ENCODE results near the gene KDM4C. TPM values are rescaled to one million over a fixed set of nuclear protein-coding genes. Genes with fewer than 3 reads are reported as not detected.

Gene KDM4C
- total and polyA plus RNA-seq, 2 of the 4 experiments (the other 2 are of a cell fraction) = 11.8 to 23.8 TPM

DNA sequence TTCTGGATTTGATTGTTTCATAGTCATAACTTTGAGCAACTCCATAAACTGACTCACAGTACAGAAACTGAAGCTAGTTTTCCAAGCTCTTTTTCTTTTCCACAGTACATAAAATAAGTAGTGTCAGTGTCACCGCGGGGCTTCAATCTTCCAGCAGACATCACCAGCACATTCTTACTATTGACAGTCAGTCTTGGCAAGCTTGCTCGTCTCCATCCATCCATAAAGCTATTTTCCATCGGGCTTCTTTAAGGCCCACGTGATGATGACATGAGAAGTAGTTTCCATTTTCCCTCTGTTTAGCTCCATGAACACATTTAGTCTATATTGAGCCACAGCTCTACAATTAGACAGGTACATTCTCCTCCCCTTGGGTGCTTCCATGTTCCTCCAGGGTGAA lies 443.4 kb downstream of the KDM4C start:
- peaks cover 2% of the 10 kb centered on the region for H3K27me3 ChIP-seq (ENCODE audit: control insufficient read depth, insufficient read depth, low read length)
- no peaks in the 10 kb centered on the region; the same call in 1 of the 2 replicates for H3K9me1 ChIP-seq (ENCODE audit: insufficient read depth, low read length)
- H4K20me1 ChIP-seq (ENCODE audit: insufficient read depth, low read length) = no peaks in the 10 kb centered on the region
- H2BK20ac ChIP-seq (ENCODE audit: low read depth, low read length) = no peak overlapping the region
- no CpG with 5 or more reads among the region's 5 CpGs for WGBS, 2 experiments (ENCODE audit: extremely low coverage in 2 of 2, insufficient read length in 1 of 2)
- no peak overlapping the region for H2AK9ac ChIP-seq (replicated peaks; ENCODE audit: low read depth, low read length, poor library complexity)
- H3K4me3 ChIP-seq (ENCODE audit: insufficient read depth, low read depth, low read length) = no peak overlapping the region
- H3K4me2 ChIP-seq (ENCODE audit: low read depth, low read length) = no peak overlapping the region
- no peak overlapping the region for H3K23ac ChIP-seq (ENCODE audit: low read depth, low read length)
- BruUV-seq (replicated peaks) = no TSS peak
- H3K14ac ChIP-seq (replicated peaks; ENCODE audit: low read depth, low read length) = no peak overlapping the region
- no peak overlapping the region for H2BK5ac ChIP-seq (ENCODE audit: low read depth, low read length, poor library complexity, severe bottlenecking)
- DNase-seq (no peak), ATAC-seq (ENCODE audit: low read depth) (no peak)
- ChIA-PET POLR2A (ENCODE audit: unreplicated experiment) (no interaction called here), CTCF (interaction anchor here (1.5 kb wide), 1 partner anchor 15 kb away, joined by 3 read pairs; no protein-coding TSS in a partner anchor)
- no peaks in the 10 kb centered on the region for H3K9me3 ChIP-seq (ENCODE audit: control insufficient read depth, insufficient read depth, low read length)
- H3K56ac ChIP-seq (ENCODE audit: extremely low read depth, insufficient read depth, low read length) = no peak overlapping the region
- no peak overlapping the region for H2BK120ac ChIP-seq (ENCODE audit: low read depth, low read length)
- H3K4ac ChIP-seq (ENCODE audit: low read depth, low read length) = no peak overlapping the region
- dilution Hi-C loops (cut with HindIII; ENCODE audit: low sequenced_read_pairs, unreplicated experiment) (no loop called here), in situ Hi-C loops (cut with MboI; ENCODE audit: low sequenced_read_pairs) (no loop called here), intact Hi-C loops (cut with micrococcal nuclease) (no loop called here)
- H3K4me1 ChIP-seq (ENCODE audit: control insufficient read depth, insufficient read depth, low read length) = no peaks in the 10 kb centered on the region
- no peak overlapping the region for H2AFZ ChIP-seq (replicated peaks; ENCODE audit: low read length, poor library complexity)
- H3K36me3 ChIP-seq (ENCODE audit: control insufficient read depth, insufficient read depth, low read length) = no peaks in the 10 kb centered on the region
- no peak overlapping the region for H4K8ac ChIP-seq (ENCODE audit: low read depth in 2 of 2, low read length in 2 of 2)
- no peak overlapping the region for H4K91ac ChIP-seq (ENCODE audit: insufficient read depth, low read depth, low read length)
- no peak overlapping the region for H2BK15ac ChIP-seq (ENCODE audit: low read depth, low read length)
- H3K79me1 ChIP-seq (ENCODE audit: low read depth in 1 of 2, low read length in 2 of 2) = no peaks in the 10 kb centered on the region
- H2AK5ac ChIP-seq (ENCODE audit: low read depth, low read length) = no peak overlapping the region
- no peak overlapping the region for H3K27ac ChIP-seq (ENCODE audit: insufficient read depth, low read length)
- no peak overlapping the region for H3K9ac ChIP-seq (ENCODE audit: low read depth, low read length)
- no peak overlapping the region for H4K5ac ChIP-seq (ENCODE audit: low read depth, low read length)
- no peak overlapping the region for H3K18ac ChIP-seq (ENCODE audit: low read depth, low read length)
- TF ChIP-seq RAD21 (IDR thresholded peaks at IDR 0.05; ENCODE audit: low read length) (no peak), MAFK (IDR thresholded peaks at IDR 0.05; ENCODE audit: low read depth, low read length) (no peak), FOS (IDR thresholded peaks at IDR 0.05; ENCODE audit: low read depth, low read length) (no peak), POLR2A (IDR thresholded peaks at IDR 0.05; ENCODE audit: low read depth, low read length) (no peak), BHLHE40 (IDR thresholded peaks at IDR 0.05; ENCODE audit: low read depth, low read length) (no peak), CHD1 (IDR thresholded peaks at IDR 0.05; ENCODE audit: low read depth, low read length) (no peak), CEBPB (IDR thresholded peaks at IDR 0.05; ENCODE audit: low read depth, low read length) (no peak), MXI1 (IDR thresholded peaks at IDR 0.05; ENCODE audit: borderline replicate concordance, low read depth, low read length) (no peak), RFX5 (IDR thresholded peaks at IDR 0.05; ENCODE audit: low read depth, low read length) (no peak), RCOR1 (IDR thresholded peaks at IDR 0.05; ENCODE audit: insufficient replicate concordance, low read length) (no peak), MAZ (IDR thresholded peaks at IDR 0.05; ENCODE audit: borderline replicate concordance, low read depth, low read length) (no peak), SMC3 (IDR thresholded peaks at IDR 0.05; ENCODE audit: low read depth, low read length) (no peak)
- TF ChIP-seq, protein P1, sequence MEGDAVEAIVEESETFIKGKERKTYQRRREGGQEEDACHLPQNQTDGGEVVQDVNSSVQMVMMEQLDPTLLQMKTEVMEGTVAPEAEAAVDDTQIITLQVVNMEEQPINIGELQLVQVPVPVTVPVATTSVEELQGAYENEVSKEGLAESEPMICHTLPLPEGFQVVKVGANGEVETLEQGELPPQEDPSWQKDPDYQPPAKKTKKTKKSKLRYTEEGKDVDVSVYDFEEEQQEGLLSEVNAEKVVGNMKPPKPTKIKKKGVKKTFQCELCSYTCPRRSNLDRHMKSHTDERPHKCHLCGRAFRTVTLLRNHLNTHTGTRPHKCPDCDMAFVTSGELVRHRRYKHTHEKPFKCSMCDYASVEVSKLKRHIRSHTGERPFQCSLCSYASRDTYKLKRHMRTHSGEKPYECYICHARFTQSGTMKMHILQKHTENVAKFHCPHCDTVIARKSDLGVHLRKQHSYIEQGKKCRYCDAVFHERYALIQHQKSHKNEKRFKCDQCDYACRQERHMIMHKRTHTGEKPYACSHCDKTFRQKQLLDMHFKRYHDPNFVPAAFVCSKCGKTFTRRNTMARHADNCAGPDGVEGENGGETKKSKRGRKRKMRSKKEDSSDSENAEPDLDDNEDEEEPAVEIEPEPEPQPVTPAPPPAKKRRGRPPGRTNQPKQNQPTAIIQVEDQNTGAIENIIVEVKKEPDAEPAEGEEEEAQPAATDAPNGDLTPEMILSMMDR (conservative IDR thresholded peaks at IDR 0.05; ENCODE audit: low read depth, low read length) = no peak
